Activated T-cell treated with anti-CD3 and anti-CD28 coated beads for 4 hours (primary cell): ENCODE measurements around the gene IL21.
"Not testable (repeated sequence)": the region's sequence is repeated elsewhere in the genome, so short reads cannot be mapped to it uniquely, and the experiment has no call there.

ENCODE experiments used
- DNase-seq: peaks from one replicate; pipeline ENCODE4 v3.0.0-alpha.2; 2020

IL21 gene

GRCh38 chr4:122621016-122621507 lies at the start of gene IL21:
TSS of gene IL21 (minus strand) at chr4:122621066. CDS start at chr4:122621011, 55 bp downstream.
- no peak for DNase-seq

GRCh38 chr4:122669911-122670738 lies 49.3 kb upstream of the IL21 start:
- DNase-seq, result no peak

GRCh38 chr4:122668241-122668640 lies 47.4 kb upstream of the IL21 start:
- DNase-seq, result no peak

GRCh38 chr4:122666527-122667245 lies 45.8 kb upstream of the IL21 start:
- no peak for DNase-seq

- DNase-seq, result no peak
Observed at GRCh38 chr4:122665161-122665929, 44.5 kb upstream of the IL21 start.

GRCh38 chr4:122663814-122664610 lies 43.1 kb upstream of the IL21 start:
- DNase-seq, result no peak

- no peak for DNase-seq
Observed at GRCh38 chr4:122663291-122663690, 42.4 kb upstream of the IL21 start.

GRCh38 chr4:122662701-122663100 lies 41.8 kb upstream of the IL21 start:
- DNase-seq, result no peak

- DNase-seq, result no peak
Observed at GRCh38 chr4:122661176-122662160, 40.6 kb upstream of the IL21 start.

GRCh38 chr4:122658818-122659295 lies 38.0 kb upstream of the IL21 start:
- no peak for DNase-seq

- no peak for DNase-seq
Observed at GRCh38 chr4:122658377-122658776, 37.5 kb upstream of the IL21 start.

GRCh38 chr4:122657553-122657952 lies 36.7 kb upstream of the IL21 start:
- DNase-seq, result no peak

- DNase-seq, result not testable (repeated sequence)
Observed at GRCh38 chr4:122656583-122656982, 35.7 kb upstream of the IL21 start.

GRCh38 chr4:122652379-122652778 lies 31.5 kb upstream of the IL21 start:
- peak; percentile 33 for DNase-seq

- DNase-seq, result no peak
Observed at GRCh38 chr4:122650148-122650547, 29.3 kb upstream of the IL21 start.

GRCh38 chr4:122647656-122648055 lies 26.8 kb upstream of the IL21 start:
- no peak for DNase-seq

GRCh38 chr4:122643257-122643656 lies 22.4 kb upstream of the IL21 start:
- no peak for DNase-seq

GRCh38 chr4:122639181-122639580 lies 18.3 kb upstream of the IL21 start:
- no peak for DNase-seq

GRCh38 chr4:122636697-122637096 lies 15.8 kb upstream of the IL21 start:
- DNase-seq, result no peak

- no peak for DNase-seq
Observed at GRCh38 chr4:122635205-122635604, 14.3 kb upstream of the IL21 start.

- no peak for DNase-seq
Observed at GRCh38 chr4:122633211-122633610, 12.3 kb upstream of the IL21 start.
